Lung (tissue), 12 donors: ENCODE data around the gene GNG8. TPM values are rescaled to one million over a fixed set of nuclear protein-coding genes. Genes with fewer than 3 reads are reported as not detected.

ENCODE experiments used
- ATAC-seq: fragments of 200-7000 bp; cut with Tn5 transposase; one replicate; pipeline ENCODE4 v1.9.1; 2020; ENCODE audit warnings: moderate number of reproducible peaks; ENCODE audit not compliant: insufficient read depth, low FRiP score
- DNase-seq, 3 donors: peaks; one replicate each; pipeline ENCODE4 v3.0.0-alpha.2; 2013 to 2017
- H3K27ac ChIP-seq, 2 donors: one replicate each; pipeline ENCODE4 v1.5.1; 2013; ENCODE audit warnings: mild to moderate bottlenecking in 2 of 2, moderate library complexity in 2 of 2, control low read depth in 1 of 2, inconsistent platforms in 1 of 2, low read depth in 1 of 2, low read length in 1 of 2
- H3K27me3 ChIP-seq, 3 donors: one replicate each; pipeline ENCODE4 v1.5.1; 2013; ENCODE audit warnings: low read length in 2 of 3; ENCODE audit not compliant: control insufficient read depth in 3 of 3, insufficient read depth in 3 of 3
- H3K36me3 ChIP-seq, 4 donors: one replicate each; pipeline ENCODE4 v1.5.1; 2013; ENCODE audit warnings: low read length in 4 of 4, mild to moderate bottlenecking in 1 of 4, moderate library complexity in 1 of 4; ENCODE audit not compliant: control insufficient read depth in 4 of 4, insufficient read depth in 4 of 4
- H3K4me1 ChIP-seq, 5 donors: one replicate each; pipeline ENCODE4 v1.5.1; 2013; ENCODE audit warnings: low read length in 5 of 5, mild to moderate bottlenecking in 2 of 5, moderate library complexity in 1 of 5; ENCODE audit not compliant: control insufficient read depth in 5 of 5, insufficient read depth in 5 of 5
- H3K4me3 ChIP-seq: one replicate; pipeline ENCODE4 v1.5.1; 2013; ENCODE audit warnings: mild to moderate bottlenecking, control low read depth, moderate library complexity
- H3K9ac ChIP-seq, 2 donors: one replicate each; pipeline ENCODE4 v1.5.1; 2013; ENCODE audit warnings: low read length in 2 of 2, control low read depth in 1 of 2; ENCODE audit not compliant: insufficient read depth in 1 of 2
- H3K9me3 ChIP-seq, 4 donors: one replicate each; pipeline ENCODE4 v1.5.1; 2013; ENCODE audit warnings: low read length in 3 of 4, mild to moderate bottlenecking in 1 of 4, moderate library complexity in 1 of 4; ENCODE audit not compliant: control insufficient read depth in 4 of 4, insufficient read depth in 3 of 4
- WGBS, 2 donors: extraction: QIAGEN DNeasy Blood & Tissue Kit; methylation state at CpG; one replicate each; pipeline ENCODE4 v1.1.7; 2013; 5-methylcytosine and 5-hydroxymethylcytosine counted together
- polyA plus RNA-seq, 2 donors: library from polyadenylated mRNA; stranded (reverse); fragments of 200-250 nt; gene quantifications; one replicate each; pipeline ENCODE4 v1.2.1, GENCODE V29; 2013
- total RNA-seq, 2 donors: library from RNA; depleted of rRNA in 1 of 2; stranded (reverse); fragments of >200 nt in 1 of 2; gene quantifications; one replicate each; pipeline ENCODE4 v1.2.1, GENCODE V29; 2014 to 2021
- TF ChIP-seq, protein P1 (sequence below): IDR thresholded peaks from 2 replicates; pipeline ENCODE4 v1.5.1; 2012; ENCODE audit warnings: mild to moderate bottlenecking; ENCODE audit errors: control extremely low read depth, extremely low read depth
- donor health status: control.
- donor health status: control.
- donor health status: Bipolar disorder and iron deficiency.
- donor health status: healthy.
- donor health status: DM: yes; HTN: yes; CAD: no.

GNG8 gene
- total and polyA plus RNA-seq, 4 donors = not detected

DNA sequence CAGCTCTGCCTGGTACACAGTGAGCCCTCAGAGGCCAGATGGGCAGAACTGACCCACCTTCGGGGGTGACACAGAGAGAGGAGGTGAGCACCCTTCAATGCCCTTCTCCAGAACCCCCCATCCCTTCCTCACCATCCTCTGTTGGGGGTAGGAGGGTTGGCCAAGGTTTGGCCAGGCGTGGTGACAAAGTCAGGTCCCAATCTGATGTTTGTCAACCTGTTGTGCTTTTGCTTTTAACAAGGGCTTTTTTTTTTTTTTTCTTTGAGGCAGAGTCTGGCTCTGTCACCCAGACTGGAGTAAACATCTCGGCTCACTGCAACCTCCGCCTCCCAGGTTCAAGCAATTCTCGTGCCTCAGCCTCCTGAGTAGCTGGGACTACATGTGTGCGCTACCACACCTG is 18.4 kb downstream of the GNG8 start:
- no peak overlapping the region for H3K27ac ChIP-seq
- H3K4me3 ChIP-seq = no peak overlapping the region
- ATAC-seq = no peak
- H3K36me3 ChIP-seq = no peaks in the 10 kb centered on the region
- H3K27me3 ChIP-seq = peaks cover 0 to 3% (median 0%) of the 10 kb centered on the region in 3 donors
- H3K4me1 ChIP-seq = peaks cover 0 to 50% (median 10%) of the 10 kb centered on the region in 5 donors
- no peak for DNase-seq
- TF ChIP-seq, protein P1, sequence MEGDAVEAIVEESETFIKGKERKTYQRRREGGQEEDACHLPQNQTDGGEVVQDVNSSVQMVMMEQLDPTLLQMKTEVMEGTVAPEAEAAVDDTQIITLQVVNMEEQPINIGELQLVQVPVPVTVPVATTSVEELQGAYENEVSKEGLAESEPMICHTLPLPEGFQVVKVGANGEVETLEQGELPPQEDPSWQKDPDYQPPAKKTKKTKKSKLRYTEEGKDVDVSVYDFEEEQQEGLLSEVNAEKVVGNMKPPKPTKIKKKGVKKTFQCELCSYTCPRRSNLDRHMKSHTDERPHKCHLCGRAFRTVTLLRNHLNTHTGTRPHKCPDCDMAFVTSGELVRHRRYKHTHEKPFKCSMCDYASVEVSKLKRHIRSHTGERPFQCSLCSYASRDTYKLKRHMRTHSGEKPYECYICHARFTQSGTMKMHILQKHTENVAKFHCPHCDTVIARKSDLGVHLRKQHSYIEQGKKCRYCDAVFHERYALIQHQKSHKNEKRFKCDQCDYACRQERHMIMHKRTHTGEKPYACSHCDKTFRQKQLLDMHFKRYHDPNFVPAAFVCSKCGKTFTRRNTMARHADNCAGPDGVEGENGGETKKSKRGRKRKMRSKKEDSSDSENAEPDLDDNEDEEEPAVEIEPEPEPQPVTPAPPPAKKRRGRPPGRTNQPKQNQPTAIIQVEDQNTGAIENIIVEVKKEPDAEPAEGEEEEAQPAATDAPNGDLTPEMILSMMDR = no peak
- 84 to 89% methylated on average over 6 of the region's 6 CpGs for WGBS, 2 donors
- no peak overlapping the region for H3K9ac ChIP-seq
- H3K9me3 ChIP-seq = no peaks in the 10 kb centered on the region

DNA sequence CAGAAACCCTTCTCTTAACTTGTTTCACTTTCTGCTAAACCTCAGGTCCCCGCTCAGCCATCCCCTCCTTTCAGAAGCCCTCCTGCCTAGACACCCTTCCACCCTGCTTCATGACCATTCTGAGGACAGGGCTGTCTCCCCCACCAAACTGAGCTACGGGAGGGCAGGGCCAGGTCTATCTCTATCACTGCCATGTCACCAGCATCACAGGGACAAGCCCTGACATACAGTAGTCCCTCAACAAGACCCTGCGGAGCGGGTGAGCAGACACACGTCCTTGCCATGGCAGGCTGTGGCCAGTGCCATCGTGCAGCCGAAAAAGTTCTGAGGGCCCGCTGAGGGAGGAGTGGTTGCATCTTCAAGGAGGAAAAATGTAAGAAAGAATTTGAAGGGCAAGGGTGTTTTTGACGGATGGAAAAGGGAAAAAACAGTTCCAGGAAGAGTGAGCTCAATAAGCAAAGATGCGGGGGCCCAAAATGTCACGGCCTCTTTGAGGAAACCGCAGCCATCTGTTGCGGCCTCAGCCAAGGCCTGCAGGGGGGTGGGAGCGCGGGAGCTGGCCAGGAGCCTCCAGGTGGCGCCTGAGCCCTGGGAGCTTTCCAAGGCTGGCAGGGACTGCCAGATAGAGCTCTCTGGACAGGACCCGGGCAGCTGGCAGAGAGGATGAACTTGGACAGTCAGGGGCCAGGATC is 19.2 kb downstream of the GNG8 start:
- H3K4me1 ChIP-seq = peaks cover 0 to 42% (median 10%) of the 10 kb centered on the region in 5 donors
- no peak overlapping the region for H3K4me3 ChIP-seq
- H3K36me3 ChIP-seq = no peaks in the 10 kb centered on the region
- DNase-seq (peak in 2 of 3 donors; percentile 59 to 70), ATAC-seq (peak; percentile 15)
- H3K9me3 ChIP-seq = no peaks in the 10 kb centered on the region
- H3K27ac ChIP-seq = no peak overlapping the region
- 13 to 22% methylated on average over 17 of the region's 17 CpGs for WGBS, 2 donors
- TF ChIP-seq, protein P1 = no peak
- no peak overlapping the region for H3K9ac ChIP-seq
- peaks cover 0 to 3% (median 0%) of the 10 kb centered on the region in 3 donors for H3K27me3 ChIP-seq

DNA sequence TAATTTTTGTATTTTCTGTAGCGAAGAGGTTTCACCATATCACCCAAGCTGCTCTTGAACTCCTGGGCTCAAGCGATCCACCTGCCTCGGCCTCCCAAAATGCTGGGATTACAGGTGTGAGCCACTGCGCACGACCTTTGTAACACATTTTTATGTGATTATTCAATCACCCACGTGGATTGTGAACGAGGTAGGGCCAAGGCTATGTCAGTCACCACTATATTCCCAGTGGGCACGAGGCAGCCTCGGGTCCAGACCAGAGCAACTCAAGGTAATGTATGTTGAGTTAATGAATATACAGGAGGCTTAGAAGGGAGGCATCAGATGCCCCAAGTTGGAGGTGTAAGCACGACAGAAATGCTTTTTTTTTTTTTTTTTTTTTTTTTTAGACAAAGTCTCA is 20.0 kb downstream of the GNG8 start:
- WGBS, 2 donors = 87 to 88% methylated on average over 10 of the region's 10 CpGs
- H3K27ac ChIP-seq = no peak overlapping the region
- ATAC-seq = no peak
- peaks cover 0 to 4% (median 2%) of the 10 kb centered on the region in 4 donors for H3K36me3 ChIP-seq
- TF ChIP-seq, protein P1 = no peak
- H3K9me3 ChIP-seq = no peaks in the 10 kb centered on the region
- DNase-seq = no peak
- no peak overlapping the region for H3K4me3 ChIP-seq
- no peaks in the 10 kb centered on the region for H3K27me3 ChIP-seq
- no peak overlapping the region for H3K9ac ChIP-seq
- peaks cover 0 to 33% (median 10%) of the 10 kb centered on the region in 5 donors for H3K4me1 ChIP-seq
